HG02759 (cell line): Measurements from ENCODE around the gene RRBP1.
"Not testable (repeated sequence)": the region's sequence is repeated elsewhere in the genome, so short reads cannot be mapped to it uniquely, and the experiment has no call there.

Source experiments
- ATAC-seq: cut with Tn5 transposase; IDR thresholded peaks from one replicate; pipeline ENCODE4 v1.9.1; 2021; ENCODE audit warnings: mild to moderate bottlenecking, moderate library complexity; ENCODE audit not compliant: unreplicated experiment

RRBP1 gene

GRCh38 chr20:17709361-17710293 lies 27.6 kb upstream of the RRBP1 start:
- ATAC-seq = no peak

- no peak for ATAC-seq
Measured at GRCh38 chr20:17708675-17709360, 26.8 kb upstream of the RRBP1 start.

- ATAC-seq = not testable (repeated sequence)
Measured at GRCh38 chr20:17707951-17708350, 25.9 kb upstream of the RRBP1 start.

GRCh38 chr20:17706632-17707031 lies 24.6 kb upstream of the RRBP1 start:
- no peak for ATAC-seq

GRCh38 chr20:17705916-17706315 lies 23.9 kb upstream of the RRBP1 start:
- no peak for ATAC-seq

GRCh38 chr20:17704589-17705317 lies 22.7 kb upstream of the RRBP1 start:
- ATAC-seq = no peak

- ATAC-seq = no peak
Measured at GRCh38 chr20:17701826-17702225, 19.8 kb upstream of the RRBP1 start.

GRCh38 chr20:17700637-17701036 lies 18.6 kb upstream of the RRBP1 start:
- ATAC-seq = no peak

GRCh38 chr20:17699931-17700351 lies 17.9 kb upstream of the RRBP1 start, which contains the start of gene BANF2:
Gene BANF2, plus strand, starts transcription at chr20:17699966. Its CDS starts 25,060 bp downstream, at chr20:17725026.
- no peak for ATAC-seq

GRCh38 chr20:17698384-17698783 lies 16.3 kb upstream of the RRBP1 start:
- ATAC-seq = no peak

GRCh38 chr20:17697171-17697570 lies 15.1 kb upstream of the RRBP1 start:
- no peak for ATAC-seq

GRCh38 chr20:17696287-17696686 lies 14.2 kb upstream of the RRBP1 start:
- no peak for ATAC-seq

- ATAC-seq = no peak
Measured at GRCh38 chr20:17694767-17695166, 12.7 kb upstream of the RRBP1 start.

- ATAC-seq = no peak
Measured at GRCh38 chr20:17693444-17694001, 11.5 kb upstream of the RRBP1 start.

- no peak for ATAC-seq
Measured at GRCh38 chr20:17691758-17692157, 9.7 kb upstream of the RRBP1 start.

- no peak for ATAC-seq
Measured at GRCh38 chr20:17690144-17690543, 8.1 kb upstream of the RRBP1 start.

- no peak for ATAC-seq
Measured at GRCh38 chr20:17688965-17689364, 6.9 kb upstream of the RRBP1 start.

- ATAC-seq = no peak
Measured at GRCh38 chr20:17687800-17688199, 5.8 kb upstream of the RRBP1 start.

GRCh38 chr20:17685168-17685567 lies 3.1 kb upstream of the RRBP1 start:
- no peak for ATAC-seq

- no peak for ATAC-seq
Measured at GRCh38 chr20:17684077-17684888, 2.2 kb upstream of the RRBP1 start.
